K562 (cell line): ENCODE data around the gene SFXN2. TPM values are rescaled to one million over a fixed set of nuclear protein-coding genes. Genes with fewer than 3 reads are reported as not detected.
A peak's percentile ranks its signal among the peaks of the same experiment; 100 is the strongest.

Experiments
- BMI1 ChIP-seq: fragments of 150-350 bp; IDR thresholded peaks from 2 replicates; pipeline ENCODE4 v1.6.1; 2014; ENCODE audit warnings: low read length
- DPF2 ChIP-seq: fragments of 450-650 bp; IDR thresholded peaks from 2 replicates; pipeline ENCODE4 v1.6.1; 2016
- EHMT2 ChIP-seq: fragments of 450-650 bp; IDR thresholded peaks from 2 replicates; pipeline ENCODE4 v1.6.1; 2018; ENCODE audit warnings: antibody characterized with exemption
- ELF1 ChIP-seq: fragments of 200-800 bp; sonication (Bioruptor generic); IDR thresholded peaks from 2 replicates; pipeline ENCODE4 v1.6.1; 2016; ENCODE audit warnings: missing genetic modification characterization, missing compliant biosample characterization
- EP400 ChIP-seq: fragments of 450-650 bp; IDR thresholded peaks from 2 replicates; pipeline ENCODE4 v1.6.1; 2017; ENCODE audit warnings: antibody characterized with exemption, mild to moderate bottlenecking, moderate library complexity
- FOS ChIP-seq: IDR thresholded peaks from 3 replicates; pipeline ENCODE4 v1.6.1; 2011; ENCODE audit not compliant: insufficient read length; ENCODE audit errors: extremely low read depth
- GATA2 ChIP-seq: sonication (generic); formaldehyde crosslinking; IDR thresholded peaks from 2 replicates; pipeline ENCODE4 v1.4.0; 2020; ENCODE audit warnings: mild to moderate bottlenecking, missing genetic modification reagents
- HIVEP1 ChIP-seq: fragments of 250-450 bp; sonication (Bioruptor Pico); IDR thresholded peaks from 2 replicates; pipeline ENCODE4 v1.4.0; 2020; ENCODE audit warnings: mild to moderate bottlenecking
- HMBOX1 ChIP-seq: sonication (generic); IDR thresholded peaks from 2 replicates; pipeline ENCODE4 v1.6.1; 2016
- JUND ChIP-seq, 2 experiments: IDR thresholded peaks; 2 replicates in 1 of 2; 3 replicates in 1 of 2; pipeline ENCODE4 v1.6.1; 2011; ENCODE audit warnings: borderline replicate concordance in 2 of 2, low read depth in 2 of 2, low read length in 2 of 2, improper control_type of control experiment in 1 of 2, missing biosample characterization in 1 of 2, missing genetic modification characterization in 1 of 2, missing genetic modification reagents in 1 of 2
- MAZ ChIP-seq, 2 experiments: fragments of 450-650 bp in 1 of 2; sonication (generic) in 1 of 2; formaldehyde crosslinking; IDR thresholded peaks in 1 of 2; conservative IDR thresholded peaks in 1 of 2; 2 replicates each; pipeline versions ENCODE4 v1.4.0 to v1.5.0; 2020; ENCODE audit warnings: mild to moderate bottlenecking in 1 of 2, missing genetic modification reagents in 1 of 2
- SMARCE1 ChIP-seq: fragments of 450-650 bp; IDR thresholded peaks from 2 replicates; pipeline ENCODE4 v1.7.1; 2016; ENCODE audit warnings: mild to moderate bottlenecking
- XRCC5 ChIP-seq: fragments of 200-400 bp; formaldehyde crosslinking; IDR thresholded peaks from 2 replicates; pipeline ENCODE4 v1.6.1; 2017; ENCODE audit warnings: low read depth, mild to moderate bottlenecking, low read length
- ZBTB40 ChIP-seq, 2 experiments: fragments of 450-650 bp in 1 of 2; sonication (generic) in 1 of 2; formaldehyde crosslinking in 1 of 2; IDR thresholded peaks; 2 replicates each; pipeline versions ENCODE4 v1.7.1 to v1.9.0; 2016 to 2022; ENCODE audit warnings: inconsistent platforms in 1 of 2, mild to moderate bottlenecking in 1 of 2, missing genetic modification reagents in 1 of 2
- ZNF165 ChIP-seq: fragments of 250-450 bp; sonication (Bioruptor Pico); IDR thresholded peaks from 2 replicates; pipeline ENCODE4 v1.4.0; 2020; ENCODE audit warnings: borderline replicate concordance
- ZNF280B ChIP-seq: fragments of 250-450 bp; sonication (Bioruptor Pico); IDR thresholded peaks from 2 replicates; pipeline ENCODE4 v1.5.1; 2021; ENCODE audit warnings: mild to moderate bottlenecking
- ZNF384 ChIP-seq: IDR thresholded peaks from 2 replicates; pipeline ENCODE4 v1.6.1; 2012; ENCODE audit warnings: low read depth, low read length, improper control_type of control experiment
- polyA plus RNA-seq, 8 experiments: library from polyadenylated mRNA; depleted of rRNA in 4 of 8; stranded (reverse) in 5 of 8; unstranded in 3 of 8; fragments of >200 nt; fragmentation: Nextera tagmentation in 2 of 8; fragmentation: Illumina TruSeq in 1 of 8; extraction: Ambion mirVana in 2 of 8; extraction: Trizol in 1 of 8; gene quantifications; 2 replicates each; pipeline versions ENCODE4 v1.2.1 to v1.2.3, GENCODE V29; 2011 to 2014; ENCODE audit warnings: inconsistent platforms in 1 of 8, missing spikeins in 1 of 8
- total RNA-seq, 7 experiments: library from RNA; depleted of rRNA in 6 of 7; stranded (reverse); fragments of >200 nt in 6 of 7; fragmentation: Illumina TruSeq in 2 of 7; extraction: Trizol in 2 of 7; gene quantifications; 2 replicates each; pipeline versions ENCODE4 v1.2.1 to v1.2.3, GENCODE V29; 2011 to 2021; ENCODE audit warnings: low replicate concordance in 1 of 7

SFXN2 gene
- total and polyA plus RNA-seq, 9 of the 15 experiments (the other 6 are each of a cell fraction or from before 2014, with no cell fraction given): 7.3 to 23.8 (median 15.7) TPM

- TF ChIP-seq ZBTB40 (IDR thresholded peaks at IDR 0.05): no peak
- TF ChIP-seq ZBTB40 (CRISPR knock-in tag; IDR thresholded peaks at IDR 0.05): no peak
- TF ChIP-seq ZNF165 (CRISPR knock-in tag): no peak
- peak; percentile 29; the same call in 1 of the 2 replicates for TF ChIP-seq GATA2 (CRISPR knock-in tag)
- no peak for TF ChIP-seq ZNF280B
- no peak for TF ChIP-seq DPF2
- 0 out of 2 replicates have a peak, but pooled peaks have one; percentile 45 for TF ChIP-seq SMARCE1
- peak; percentile 50 for TF ChIP-seq HMBOX1
- no peak for TF ChIP-seq ZNF384
- no peak for TF ChIP-seq EP400
- no peak for TF ChIP-seq BMI1
- TF ChIP-seq HIVEP1 (CRISPR knock-in tag): no peak
- no peak for TF ChIP-seq ELF1 (tag)
- no peak for TF ChIP-seq FOS
- TF ChIP-seq JUND (IDR thresholded peaks at IDR 0.05; ENCODE audit: borderline replicate concordance, low read depth, low read length): peak; percentile 43; the same call in 1 of the 2 replicates
- TF ChIP-seq JUND (tag; IDR thresholded peaks at IDR 0.05; ENCODE audit: borderline replicate concordance, low read depth, low read length): peak; percentile 20; the same call in 1 of the 3 replicates
- TF ChIP-seq EHMT2: no peak
- no peak for TF ChIP-seq XRCC5
- no peak for TF ChIP-seq MAZ (CRISPR knock-in tag; conservative IDR thresholded peaks at IDR 0.05 in 1 of 2, IDR thresholded peaks at IDR 0.05 in 1 of 2)
These were observed 3.8 kb upstream of the SFXN2 start (continued) for GRCh38 chr10:102710609-102711008.
